HG02610 (cell line): ENCODE results near the gene HIRA.
"Not testable (repeated sequence)": the region's sequence is repeated elsewhere in the genome, so short reads cannot be mapped to it uniquely, and the experiment has no call there.

ENCODE experiments used
- ATAC-seq: cut with Tn5 transposase; IDR thresholded peaks from one replicate; pipeline ENCODE4 v1.9.1; 2021; ENCODE audit warnings: mild to moderate bottlenecking, moderate library complexity; ENCODE audit not compliant: unreplicated experiment

HIRA gene

DNA sequence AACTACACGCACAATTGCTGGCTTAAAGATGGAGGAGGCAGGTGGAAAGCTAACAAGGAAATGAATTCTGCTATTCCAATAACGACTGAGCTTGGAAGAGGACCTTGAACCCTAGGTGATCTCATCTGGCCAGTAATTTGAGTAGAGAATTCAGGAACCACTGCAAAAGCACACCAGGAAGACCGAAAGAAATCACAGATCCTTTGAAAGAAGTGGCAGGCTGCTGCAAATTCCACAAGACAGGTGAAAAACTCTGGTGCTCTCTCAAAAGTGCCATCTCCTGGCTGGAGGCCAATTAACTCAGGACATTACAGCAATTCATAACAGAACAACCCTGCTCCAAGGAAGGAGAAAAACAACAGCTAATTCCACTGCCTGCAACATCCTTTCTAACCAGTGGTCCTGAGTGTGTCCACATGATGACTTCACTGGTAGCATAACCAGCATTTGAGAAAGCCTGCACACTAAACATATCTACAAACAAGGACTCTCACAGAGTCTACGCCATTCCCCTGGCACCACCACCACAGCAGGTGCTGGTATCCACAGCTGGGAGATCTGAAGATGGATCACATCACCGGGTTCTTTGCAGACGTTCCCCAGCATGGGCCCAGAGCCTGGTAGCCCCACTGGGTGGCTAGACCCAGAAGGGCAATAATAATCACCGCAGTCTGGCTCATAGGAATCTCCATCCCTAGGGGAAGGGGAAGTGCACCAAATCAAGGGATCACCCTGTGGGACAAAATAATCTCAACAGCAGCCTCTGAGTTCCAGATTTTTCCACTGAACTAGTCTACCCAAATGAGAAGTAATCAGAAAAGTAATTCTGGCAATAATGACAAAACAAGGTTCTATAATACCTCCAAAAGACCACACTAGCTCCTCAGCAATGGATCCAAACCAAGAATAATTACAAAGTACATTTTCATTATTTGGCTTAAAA lies 95.1 kb downstream of the HIRA start:
- no peak for ATAC-seq

DNA sequence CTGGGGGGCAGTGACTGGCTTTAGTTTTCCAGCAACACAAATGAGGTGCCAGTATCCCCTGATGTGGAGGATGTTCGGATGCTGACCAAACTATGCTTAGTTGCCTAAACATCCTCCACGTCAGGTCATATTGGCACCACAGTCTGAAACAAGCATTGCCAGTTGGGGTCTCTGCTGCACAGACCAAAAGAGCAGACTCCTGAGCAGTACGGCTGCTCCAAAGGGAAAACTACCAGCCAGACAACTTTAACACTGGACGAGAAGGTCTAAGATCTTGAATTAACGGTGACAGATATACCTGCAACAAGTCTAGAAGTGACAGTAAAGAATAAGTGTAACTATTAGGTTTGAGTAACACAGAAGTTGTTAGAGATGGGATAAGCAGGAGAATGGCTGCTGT lies 99.6 kb downstream of the HIRA start:
- no peak for ATAC-seq

- ATAC-seq, result no peak
Measured at GRCh38 chr22:19331474-19331873, 100.1 kb downstream of the HIRA start.

- ATAC-seq, result no peak
Measured at GRCh38 chr22:19330865-19331418, 100.6 kb downstream of the HIRA start.

GRCh38 chr22:19330205-19330604 lies 101.3 kb downstream of the HIRA start:
- ATAC-seq, result not testable (repeated sequence)

- ATAC-seq, result no peak
Measured at GRCh38 chr22:19329454-19329853, 102.1 kb downstream of the HIRA start.

DNA sequence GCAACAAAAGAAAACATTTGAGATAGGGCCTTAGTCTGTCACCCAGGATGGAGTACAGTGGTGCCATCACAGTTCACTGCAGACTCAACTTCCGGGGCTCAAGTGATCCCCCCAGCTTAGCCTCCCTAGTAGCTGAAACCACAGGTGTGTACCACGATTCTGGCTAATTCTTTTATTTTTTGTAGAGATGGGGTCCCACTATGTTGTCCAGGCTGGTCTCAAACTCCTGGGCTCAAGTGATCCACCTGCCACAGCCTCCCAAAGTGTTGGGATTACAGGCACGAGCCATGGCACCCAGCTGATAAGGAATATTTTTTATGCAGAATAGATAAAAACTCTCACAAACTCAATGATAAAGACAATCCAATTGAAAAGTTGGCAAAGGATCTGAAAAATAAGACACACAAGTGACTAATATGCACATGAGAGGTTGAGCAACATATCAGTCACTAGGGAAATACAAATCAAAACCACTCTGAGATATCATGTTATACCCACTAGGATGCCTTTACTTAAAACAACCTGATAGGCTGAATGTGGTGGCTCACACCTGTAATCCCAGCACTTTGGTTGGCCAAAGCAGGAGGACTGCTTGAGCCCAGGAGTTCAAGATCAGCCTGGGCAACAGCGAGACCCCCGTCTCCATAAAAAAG lies 106.1 kb downstream of the HIRA start:
- ATAC-seq, result no peak

DNA sequence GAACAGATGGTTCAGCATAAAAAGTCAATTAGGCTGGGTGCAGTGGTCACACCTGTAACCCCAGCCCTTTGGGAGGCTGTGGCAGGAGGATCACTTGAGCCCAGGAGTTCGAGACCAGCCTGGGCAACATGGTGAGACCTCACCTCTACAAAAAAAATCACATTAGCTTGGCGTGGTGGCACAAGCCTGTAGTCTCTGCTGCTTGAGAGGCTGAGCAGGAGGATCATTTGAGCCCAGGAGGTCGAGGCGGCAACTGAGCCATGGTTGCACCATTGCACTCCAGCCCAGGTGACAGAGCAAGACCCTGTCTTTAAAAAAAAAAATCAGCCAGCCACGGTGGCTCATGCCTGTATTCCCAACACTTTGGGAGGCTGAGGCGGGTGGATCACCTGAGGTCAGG lies 108.1 kb downstream of the HIRA start:
- not testable (repeated sequence) for ATAC-seq

GRCh38 chr22:19321757-19322156 lies 109.8 kb downstream of the HIRA start:
- no peak for ATAC-seq

GRCh38 chr22:19320136-19320535 lies 111.4 kb downstream of the HIRA start:
- ATAC-seq, result not testable (repeated sequence)

- no peak for ATAC-seq
Measured at GRCh38 chr22:19319281-19319680, 112.3 kb downstream of the HIRA start.

GRCh38 chr22:19317865-19318264 lies 113.7 kb downstream of the HIRA start:
- ATAC-seq, result no peak

DNA sequence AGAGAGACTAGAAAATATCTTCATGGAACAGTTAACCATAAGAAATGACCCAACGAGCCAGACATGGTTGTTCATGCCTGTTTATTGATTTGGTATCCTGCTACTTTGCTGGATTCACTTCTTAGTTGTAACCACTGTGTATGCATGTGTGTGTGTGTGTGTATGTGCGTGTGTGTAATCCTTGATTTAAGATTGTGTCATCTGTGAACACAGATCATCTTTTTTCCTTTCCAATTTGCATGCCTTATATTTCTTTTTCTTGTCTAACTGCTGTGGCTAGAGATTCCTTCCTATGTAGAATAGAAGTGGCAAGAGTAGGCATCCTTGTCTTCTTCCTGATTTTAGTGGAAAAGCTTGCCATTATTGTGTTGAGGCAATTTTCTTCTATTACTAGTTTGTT lies 123.7 kb downstream of the HIRA start:
- no peak for ATAC-seq

GRCh38 chr22:19306535-19306934 lies 125.0 kb downstream of the HIRA start:
- ATAC-seq, result not testable (repeated sequence)

DNA sequence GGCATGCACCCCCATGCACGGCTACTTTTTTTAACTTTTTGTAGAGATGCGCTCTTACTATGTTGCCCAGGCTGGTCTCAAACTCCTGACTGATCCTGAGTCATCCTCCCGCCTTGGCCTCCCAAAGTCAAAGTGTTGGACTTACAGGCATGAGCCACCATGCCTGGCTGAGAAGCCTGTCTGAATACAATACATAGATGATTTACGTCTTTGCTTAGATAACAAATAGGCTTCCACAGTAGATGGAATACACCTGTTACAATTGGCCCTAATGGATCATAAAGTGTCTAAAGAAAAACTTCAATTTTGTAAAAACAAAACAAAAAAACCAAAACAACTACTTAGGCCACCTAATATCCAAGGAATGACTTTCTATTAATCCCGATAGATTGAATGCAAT lies 127.0 kb downstream of the HIRA start:
- ATAC-seq, result no peak

- no peak for ATAC-seq
Measured at GRCh38 chr22:19303785-19304184, 127.7 kb downstream of the HIRA start.

DNA sequence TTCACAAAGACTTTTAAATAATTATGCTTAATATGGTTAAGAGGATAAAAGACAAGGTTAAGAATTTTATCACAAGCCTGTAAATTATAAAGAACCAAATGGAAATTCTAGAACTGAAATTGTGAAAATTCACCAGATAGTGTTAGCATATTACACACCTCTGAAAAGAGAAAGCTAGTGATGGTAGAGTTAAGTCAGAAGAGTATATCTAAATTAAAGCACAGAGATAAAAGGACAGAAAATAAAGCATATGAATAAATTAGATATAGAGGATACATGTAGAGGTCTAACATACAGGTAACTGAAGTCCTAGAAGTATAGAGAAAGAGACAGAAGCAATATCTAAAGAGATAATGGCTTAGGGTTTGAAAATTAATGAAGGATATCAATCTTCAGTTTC lies 135.8 kb downstream of the HIRA start:
- no peak for ATAC-seq

DNA sequence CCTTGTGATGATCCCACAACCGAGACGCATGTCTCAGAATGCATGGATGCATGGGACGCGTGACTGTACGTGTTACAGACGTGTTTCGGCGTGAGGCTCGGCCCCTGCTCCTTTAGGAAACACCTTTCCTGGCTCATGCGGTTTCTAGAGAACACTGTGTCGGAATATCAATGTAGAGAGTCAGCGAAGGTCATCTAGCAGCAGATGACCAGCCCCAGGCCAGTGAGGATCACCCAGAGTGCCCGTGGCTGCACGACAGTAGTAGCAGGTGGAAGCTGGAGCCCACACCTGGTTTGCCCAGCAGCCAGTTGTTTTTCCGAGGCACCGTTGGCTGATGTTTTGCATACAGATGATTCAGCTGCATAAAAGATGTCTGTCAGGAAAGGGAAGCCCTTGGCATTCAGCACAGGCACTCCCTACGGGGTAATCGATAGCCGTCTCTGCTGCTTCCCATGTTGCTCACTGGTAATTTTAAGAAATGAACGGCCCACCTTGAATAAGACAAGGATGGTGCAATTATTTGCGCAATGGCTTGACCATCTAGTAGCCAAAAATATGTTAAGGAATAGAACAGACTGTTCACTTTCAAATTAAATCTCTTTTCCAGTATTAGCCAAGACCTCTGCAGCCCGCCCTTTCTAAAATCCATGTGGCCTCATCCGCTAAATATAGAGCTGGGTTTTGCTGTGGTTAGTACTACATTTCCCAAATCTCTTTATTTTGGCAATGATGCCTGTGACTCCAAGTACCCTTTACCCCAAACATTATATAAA lies 138.9 kb downstream of the HIRA start:
- ATAC-seq, result no peak

- no peak for ATAC-seq
Measured at GRCh38 chr22:19291580-19292457, 139.7 kb downstream of the HIRA start, which contains the start of gene CLTCL1. CLTCL1 (minus strand) TSS chr22:19291719; CDS start chr22:19291641, 78 bp downstream.

DNA sequence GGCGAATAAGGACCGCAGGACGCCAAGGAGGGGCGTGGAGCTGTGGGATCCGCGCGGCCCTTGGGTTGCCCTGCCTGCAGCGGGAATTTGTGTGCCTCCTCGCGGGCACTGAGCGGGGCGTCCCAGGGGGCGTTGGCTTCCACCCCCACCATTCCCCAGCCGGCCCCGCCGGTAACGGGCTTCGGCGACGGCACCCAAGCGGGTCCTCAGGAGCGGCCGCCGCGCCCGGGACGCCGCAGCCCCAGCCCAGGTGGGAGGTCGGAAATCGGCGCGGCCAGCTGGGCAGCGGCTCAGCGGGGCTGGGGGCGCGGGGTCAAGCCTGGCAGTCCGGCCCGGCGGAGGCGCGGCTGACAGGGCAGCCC lies 140.3 kb downstream of the HIRA start:
- ATAC-seq, result no peak
